ENCODE measurements around the gene FAM50A.

Gene FAM50A

GRCh38 chrX:154401918-154402621 is 41.9 kb upstream of the FAM50A start:
- Histone ChIP-seq H3K4me3 (ENCODE audit: low read depth in 1 of 2, low read length in 2 of 2) (no peak overlapping the region), H3K4me1 (ENCODE audit: control insufficient read depth in 1 of 2, insufficient read depth in 2 of 2, low read length in 2 of 2) (peaks cover 2 to 12% of the 10 kb centered on the region in 2 donors), H3K36me3 (ENCODE audit: control insufficient read depth in 1 of 2, insufficient read depth in 2 of 2, low read length in 2 of 2) (peaks cover 12 to 21% of the 10 kb centered on the region in 2 donors), H3K9me3 (ENCODE audit: control insufficient read depth in 1 of 2, low read length in 2 of 2) (no peaks in the 10 kb centered on the region), H3K27me3 (ENCODE audit: low read depth, low read length) (no peaks in the 10 kb centered on the region), H3K27ac (ENCODE audit: low read length) (no peak overlapping the region)

GRCh38 chrX:154402622-154403127 is 41.3 kb upstream of the FAM50A start:
- H3K27ac ChIP-seq (ENCODE audit: low read length), result no peak overlapping the region
- H3K4me1 ChIP-seq (ENCODE audit: control insufficient read depth in 1 of 2, insufficient read depth in 2 of 2, low read length in 2 of 2), result peaks cover 2 to 12% of the 10 kb centered on the region in 2 donors
- peaks cover 12 to 20% of the 10 kb centered on the region in 2 donors for H3K36me3 ChIP-seq (ENCODE audit: control insufficient read depth in 1 of 2, insufficient read depth in 2 of 2, low read length in 2 of 2)
- H3K9me3 ChIP-seq (ENCODE audit: control insufficient read depth in 1 of 2, low read length in 2 of 2), result no peaks in the 10 kb centered on the region
- H3K4me3 ChIP-seq (ENCODE audit: low read depth in 1 of 2, low read length in 2 of 2), result no peak overlapping the region
- no peaks in the 10 kb centered on the region for H3K27me3 ChIP-seq (ENCODE audit: low read depth, low read length)

GRCh38 chrX:154403192-154403591 is 40.7 kb upstream of the FAM50A start:
- Histone ChIP-seq H3K9me3 (ENCODE audit: control insufficient read depth in 1 of 2, low read length in 2 of 2) (no peaks in the 10 kb centered on the region), H3K4me3 (ENCODE audit: low read depth in 1 of 2, low read length in 2 of 2) (no peak overlapping the region), H3K4me1 (ENCODE audit: control insufficient read depth in 1 of 2, insufficient read depth in 2 of 2, low read length in 2 of 2) (peaks cover 2 to 12% of the 10 kb centered on the region in 2 donors), H3K27me3 (ENCODE audit: low read depth, low read length) (no peaks in the 10 kb centered on the region), H3K27ac (ENCODE audit: low read length) (no peak overlapping the region), H3K36me3 (ENCODE audit: control insufficient read depth in 1 of 2, insufficient read depth in 2 of 2, low read length in 2 of 2) (peaks cover 12 to 18% of the 10 kb centered on the region in 2 donors)

- Histone ChIP-seq H3K27ac (ENCODE audit: low read length) (no peak overlapping the region), H3K4me3 (ENCODE audit: low read depth in 1 of 2, low read length in 2 of 2) (no peak overlapping the region), H3K4me1 (ENCODE audit: control insufficient read depth in 1 of 2, insufficient read depth in 2 of 2, low read length in 2 of 2) (peaks cover 2 to 12% of the 10 kb centered on the region in 2 donors), H3K27me3 (ENCODE audit: low read depth, low read length) (no peaks in the 10 kb centered on the region), H3K9me3 (ENCODE audit: control insufficient read depth in 1 of 2, low read length in 2 of 2) (no peaks in the 10 kb centered on the region), H3K36me3 (ENCODE audit: control insufficient read depth in 1 of 2, insufficient read depth in 2 of 2, low read length in 2 of 2) (peaks cover 12 to 18% of the 10 kb centered on the region in 2 donors)
These were observed 40.1 kb upstream of the FAM50A start for GRCh38 chrX:154403858-154404257.

- no peaks in the 10 kb centered on the region for H3K9me3 ChIP-seq (ENCODE audit: control insufficient read depth in 1 of 2, low read length in 2 of 2)
- peaks cover 2 to 9% of the 10 kb centered on the region in 2 donors for H3K4me1 ChIP-seq (ENCODE audit: control insufficient read depth in 1 of 2, insufficient read depth in 2 of 2, low read length in 2 of 2)
- peaks cover 4 to 12% of the 10 kb centered on the region in 2 donors for H3K36me3 ChIP-seq (ENCODE audit: control insufficient read depth in 1 of 2, insufficient read depth in 2 of 2, low read length in 2 of 2)
- H3K4me3 ChIP-seq (ENCODE audit: low read depth in 1 of 2, low read length in 2 of 2), result no peak overlapping the region
- H3K27ac ChIP-seq (ENCODE audit: low read length), result no peak overlapping the region
- H3K27me3 ChIP-seq (ENCODE audit: low read depth, low read length), result no peaks in the 10 kb centered on the region
These were observed 39.2 kb upstream of the FAM50A start for GRCh38 chrX:154404625-154405192.

- H3K4me3 ChIP-seq (ENCODE audit: low read depth in 1 of 2, low read length in 2 of 2), result peak overlapping the region; percentile 44 to 45
- peak overlapping the region; percentile 60 for H3K27ac ChIP-seq (ENCODE audit: low read length)
- peaks cover 0 to 5% of the 10 kb centered on the region in 2 donors for H3K4me1 ChIP-seq (ENCODE audit: control insufficient read depth in 1 of 2, insufficient read depth in 2 of 2, low read length in 2 of 2)
- H3K9me3 ChIP-seq (ENCODE audit: control insufficient read depth in 1 of 2, low read length in 2 of 2), result no peaks in the 10 kb centered on the region
- H3K36me3 ChIP-seq (ENCODE audit: control insufficient read depth in 1 of 2, insufficient read depth in 2 of 2, low read length in 2 of 2), result peaks cover 0 to 3% of the 10 kb centered on the region in 2 donors
- no peaks in the 10 kb centered on the region for H3K27me3 ChIP-seq (ENCODE audit: low read depth, low read length)
These were observed 35.2 kb upstream of the FAM50A start for GRCh38 chrX:154408659-154409221.

GRCh38 chrX:154409222-154409871 is 34.6 kb upstream of the FAM50A start, which contains the start of gene DNASE1L1:
DNASE1L1 (minus strand) TSS chrX:154409254; CDS start chrX:154405568, 3,686 bp downstream.
- Histone ChIP-seq H3K9me3 (ENCODE audit: control insufficient read depth in 1 of 2, low read length in 2 of 2) (no peaks in the 10 kb centered on the region), H3K4me3 (ENCODE audit: low read depth in 1 of 2, low read length in 2 of 2) (peak within 1 kb of the TSS; percentile 44 to 45), H3K27ac (ENCODE audit: low read length) (peak within 1 kb of the TSS; percentile 74), H3K36me3 (ENCODE audit: control insufficient read depth in 1 of 2, insufficient read depth in 2 of 2, low read length in 2 of 2) (peaks cover 0 to 3% of the 10 kb centered on the region in 2 donors), H3K27me3 (ENCODE audit: low read depth, low read length) (no peaks in the 10 kb centered on the region), H3K4me1 (ENCODE audit: control insufficient read depth in 1 of 2, insufficient read depth in 2 of 2, low read length in 2 of 2) (peaks cover 0 to 5% of the 10 kb centered on the region in 2 donors)

- Histone ChIP-seq H3K9me3 (ENCODE audit: control insufficient read depth in 1 of 2, low read length in 2 of 2) (no peaks in the 10 kb centered on the region), H3K27ac (ENCODE audit: low read length) (peak overlapping the region; percentile 63), H3K4me1 (ENCODE audit: control insufficient read depth in 1 of 2, insufficient read depth in 2 of 2, low read length in 2 of 2) (peaks cover 0 to 5% of the 10 kb centered on the region in 2 donors), H3K4me3 (ENCODE audit: low read depth in 1 of 2, low read length in 2 of 2) (peak overlapping the region; percentile 53 to 75), H3K36me3 (ENCODE audit: control insufficient read depth in 1 of 2, insufficient read depth in 2 of 2, low read length in 2 of 2) (peaks cover 0 to 3% of the 10 kb centered on the region in 2 donors), H3K27me3 (ENCODE audit: low read depth, low read length) (no peaks in the 10 kb centered on the region)
These were observed 32.0 kb upstream of the FAM50A start for GRCh38 chrX:154411981-154412340.

GRCh38 chrX:154412468-154412867 is 31.5 kb upstream of the FAM50A start:
- peaks cover 0 to 5% of the 10 kb centered on the region in 2 donors for H3K4me1 ChIP-seq (ENCODE audit: control insufficient read depth in 1 of 2, insufficient read depth in 2 of 2, low read length in 2 of 2)
- peak overlapping the region; percentile 53 to 75 for H3K4me3 ChIP-seq (ENCODE audit: low read depth in 1 of 2, low read length in 2 of 2)
- H3K27me3 ChIP-seq (ENCODE audit: low read depth, low read length), result no peaks in the 10 kb centered on the region

GRCh38 chrX:154413142-154413541 is 30.8 kb upstream of the FAM50A start:
- peaks cover 0 to 5% of the 10 kb centered on the region in 2 donors for H3K4me1 ChIP-seq (ENCODE audit: control insufficient read depth in 1 of 2, insufficient read depth in 2 of 2, low read length in 2 of 2)
- H3K36me3 ChIP-seq (ENCODE audit: control insufficient read depth in 1 of 2, insufficient read depth in 2 of 2, low read length in 2 of 2), result peaks cover 0 to 3% of the 10 kb centered on the region in 2 donors
- no peak overlapping the region for H3K4me3 ChIP-seq (ENCODE audit: low read depth in 1 of 2, low read length in 2 of 2)
- H3K9me3 ChIP-seq (ENCODE audit: control insufficient read depth in 1 of 2, low read length in 2 of 2), result no peaks in the 10 kb centered on the region
- H3K27me3 ChIP-seq (ENCODE audit: low read depth, low read length), result no peaks in the 10 kb centered on the region
- H3K27ac ChIP-seq (ENCODE audit: low read length), result no peak overlapping the region

More at GRCh38 chrX:154412468-154412867, 31.5 kb upstream of the FAM50A start:
- peak overlapping the region; percentile 63 for H3K27ac ChIP-seq (ENCODE audit: low read length)
- H3K9me3 ChIP-seq (ENCODE audit: control insufficient read depth in 1 of 2, low read length in 2 of 2), result no peaks in the 10 kb centered on the region
- H3K36me3 ChIP-seq (ENCODE audit: control insufficient read depth in 1 of 2, insufficient read depth in 2 of 2, low read length in 2 of 2), result peaks cover 0 to 3% of the 10 kb centered on the region in 2 donors

GRCh38 chrX:154417157-154417556 is 26.8 kb upstream of the FAM50A start:
- H3K9me3 ChIP-seq (ENCODE audit: control insufficient read depth in 1 of 2, low read length in 2 of 2), result no peaks in the 10 kb centered on the region
- no peak overlapping the region for H3K4me3 ChIP-seq (ENCODE audit: low read depth in 1 of 2, low read length in 2 of 2)
- peaks cover 0 to 11% of the 10 kb centered on the region in 2 donors for H3K36me3 ChIP-seq (ENCODE audit: control insufficient read depth in 1 of 2, insufficient read depth in 2 of 2, low read length in 2 of 2)
- peaks cover 0 to 5% of the 10 kb centered on the region in 2 donors for H3K4me1 ChIP-seq (ENCODE audit: control insufficient read depth in 1 of 2, insufficient read depth in 2 of 2, low read length in 2 of 2)
- no peaks in the 10 kb centered on the region for H3K27me3 ChIP-seq (ENCODE audit: low read depth, low read length)
- H3K27ac ChIP-seq (ENCODE audit: low read length), result no peak overlapping the region

Data from muscle layer of duodenum (tissue), 2 donors.